ENCODE measurements around the gene ADAM12. TPM values are rescaled to one million over a fixed set of nuclear protein-coding genes. Genes with fewer than 3 reads are reported as not detected.

The ADAM12 gene
- total RNA-seq, 1 experiment from 2014 or later, result 0.24 TPM

- Histone ChIP-seq H3K56ac (ENCODE audit: insufficient read length, low read depth, low read length) (no peak overlapping the region), H3K4me2 (ENCODE audit: insufficient read depth, insufficient read length, low read length) (no peak overlapping the region), H3K79me2 (ENCODE audit: insufficient read depth, low read length) (no peaks in the 10 kb centered on the region), H4K20me1 (ENCODE audit: control insufficient read depth, insufficient read depth, insufficient read length) (no peaks in the 10 kb centered on the region), H2AFZ (ENCODE audit: low read length) (no peak overlapping the region), H2BK120ac (ENCODE audit: low read depth, low read length, poor library complexity, severe bottlenecking) (no peak overlapping the region), H4K8ac (replicated peaks; ENCODE audit: insufficient read length, low read depth, low read length) (no peak overlapping the region), H2BK20ac (ENCODE audit: low read depth, low read length, poor library complexity, severe bottlenecking) (no peak overlapping the region), H2BK12ac (ENCODE audit: insufficient read length, low read depth, low read length) (no peak overlapping the region), H3K79me1 (ENCODE audit: insufficient read depth, low read depth, low read length, poor library complexity, severe bottlenecking) (no peaks in the 10 kb centered on the region), H3K18ac (ENCODE audit: insufficient read length, low read depth, low read length) (no peak overlapping the region), H3K27ac (ENCODE audit: insufficient read length, low read depth, low read length) (no peak overlapping the region), H3K4ac (ENCODE audit: low read depth, low read length) (no peak overlapping the region), H4K5ac (ENCODE audit: insufficient read length, low read depth, low read length) (no peak overlapping the region), H3K23ac (ENCODE audit: insufficient read length, low read depth, low read length) (no peak overlapping the region), H3K27me3 (ENCODE audit: insufficient read depth, low read length) (no peaks in the 10 kb centered on the region; the same call in 1 of the 2 replicates), H2BK15ac (ENCODE audit: low read depth, low read length) (no peak overlapping the region), H3K9me3 (ENCODE audit: control insufficient read depth, low read depth, low read length) (no peaks in the 10 kb centered on the region), H4K91ac (ENCODE audit: insufficient read length, low read depth, low read length) (no peak overlapping the region), H3K4me1 (ENCODE audit: insufficient read depth, low read length) (no peaks in the 10 kb centered on the region), H3T11ph (ENCODE audit: low read length) (no peak overlapping the region), H3K9ac (ENCODE audit: extremely low read depth, insufficient read length, low read length) (no peak overlapping the region), H3K14ac (ENCODE audit: insufficient read depth, low read length) (no peak overlapping the region), H2AK5ac (ENCODE audit: insufficient read length, low read length) (no peak overlapping the region), H3K23me2 (ENCODE audit: insufficient read length, low read depth, low read length, poor library complexity, severe bottlenecking) (no peaks in the 10 kb centered on the region), H2BK5ac (ENCODE audit: insufficient read length, low read length) (no peak overlapping the region)
- peaks cover 3 to 6% of the 10 kb centered on the region in 2 experiments; a peak in 2 of 4 replicates for H3K4me1 Mint-ChIP-seq
- no peak for TF ChIP-seq CTCF (conservative IDR thresholded peaks at IDR 0.05)
- H3K9me3 Mint-ChIP-seq, result peaks cover 0 to 3% of the 10 kb centered on the region in 2 experiments; a peak in 1 of 5 replicates
- H3K36me3 Mint-ChIP-seq (ENCODE audit: insufficient read depth in 1 of 3, low read depth in 3 of 3), result peaks cover 0 to 2% (median 0%) of the 10 kb centered on the region in 3 experiments; a peak in 2 of 7 replicates
- no peak for DNase-seq
- no CpG with 5 or more reads among the region's 7 CpGs for WGBS (ENCODE audit: extremely low coverage, insufficient read length, low lambda C conversion rate)
- no peak overlapping the region for H3K4me3 Mint-ChIP-seq
- H3K27me3 Mint-ChIP-seq (ENCODE audit: low read depth), result peaks cover 2% of the 10 kb centered on the region
- no peak overlapping the region; a peak in 1 of 7 replicates for H3K27ac Mint-ChIP-seq
Observed at GRCh38 chr10:126080291-126080825, 307.9 kb downstream of the ADAM12 start.

Measured in H9 (cell line).